Activated gamma-delta T cell treated with anti-CD3 and anti-CD28 coated beads, Interleukin-2, amount 50 U/mL, for 16 hours (primary cell): ENCODE results near the gene SAG.
"Not testable (repeated sequence)": the region's sequence is repeated elsewhere in the genome, so short reads cannot be mapped to it uniquely, and the experiment has no call there.

Source experiments
- DNase-seq: peaks from one replicate; pipeline ENCODE4 v3.0.0-alpha.2; 2020; ENCODE audit warnings: low read depth

SAG gene

GRCh38 chr2:233355916-233356315 lies 48.3 kb downstream of the SAG start:
- DNase-seq, result no peak

DNA sequence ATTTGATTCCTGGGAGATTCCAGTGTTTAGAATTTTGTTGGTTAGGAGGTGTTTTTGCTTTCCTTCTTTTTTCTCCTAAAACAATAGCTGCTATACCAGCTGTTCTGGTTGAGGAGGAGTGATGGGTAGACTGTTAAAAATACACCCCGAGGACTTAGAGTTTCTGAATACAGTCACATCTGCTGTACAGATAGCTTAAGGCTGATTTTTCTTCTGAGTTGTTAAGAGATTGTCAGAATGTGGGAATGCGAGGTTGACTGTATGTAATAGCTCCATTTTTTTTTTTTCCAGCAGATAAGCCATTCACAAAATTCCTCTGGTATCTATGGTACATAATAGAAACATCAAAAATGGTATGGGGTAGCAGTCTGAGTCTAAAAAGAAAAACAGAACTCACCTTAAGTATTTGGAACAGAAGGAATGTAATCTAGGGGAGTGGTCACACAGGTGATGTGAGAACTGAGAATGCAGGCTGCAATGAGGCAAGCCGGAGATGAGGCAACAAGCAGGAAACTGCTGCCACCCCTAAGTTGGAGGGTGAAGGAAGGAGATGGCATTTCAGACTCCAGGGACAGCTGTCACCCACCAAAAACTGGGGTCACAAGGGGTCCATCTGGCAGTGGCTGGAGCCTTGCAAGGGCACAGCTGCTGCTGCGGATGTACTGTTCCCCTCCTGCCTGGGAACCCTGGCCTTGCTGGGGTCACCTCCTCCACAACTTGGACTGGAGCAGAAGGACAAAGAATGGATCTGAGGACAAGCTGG lies 49.1 kb downstream of the SAG start:
- no peak for DNase-seq

DNA sequence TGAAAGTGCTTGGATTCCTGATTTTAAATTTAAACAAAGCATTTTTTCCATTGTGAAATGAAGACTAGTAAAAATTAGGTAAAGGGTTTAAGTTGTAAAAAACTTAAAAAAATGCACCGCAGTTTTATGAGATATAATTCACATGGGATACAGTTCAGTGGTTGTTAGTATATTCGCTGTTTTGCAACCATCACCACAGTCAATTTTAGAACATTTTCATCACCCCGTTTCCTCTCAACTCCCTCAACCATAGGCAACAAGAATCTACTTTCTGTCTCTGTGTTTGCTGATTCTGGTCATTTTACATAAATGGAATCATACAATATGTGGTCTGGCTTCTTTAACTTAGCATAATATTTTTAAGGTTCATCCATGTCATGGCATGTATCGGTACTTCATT lies 50.7 kb downstream of the SAG start:
- DNase-seq, result no peak

DNA sequence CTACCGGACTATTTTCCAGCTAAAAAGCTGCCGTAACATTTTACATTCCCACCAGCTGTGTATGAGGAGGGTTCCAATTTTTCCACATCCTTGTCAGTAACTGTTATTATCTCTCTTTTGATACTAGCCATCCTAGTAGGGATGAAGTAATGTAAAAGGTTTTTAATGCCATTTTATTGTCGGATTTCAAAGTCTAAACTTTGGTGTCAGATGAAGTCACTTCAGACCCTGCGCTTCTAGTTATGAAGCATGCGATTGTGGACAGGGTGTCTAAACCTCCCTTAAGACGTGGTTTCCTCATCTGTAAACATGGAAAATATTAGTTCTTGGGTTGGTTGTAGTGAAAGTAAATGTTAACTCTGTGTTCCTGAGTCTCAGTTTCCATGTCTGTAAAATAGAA lies 51.3 kb downstream of the SAG start:
- DNase-seq, result no peak

DNA sequence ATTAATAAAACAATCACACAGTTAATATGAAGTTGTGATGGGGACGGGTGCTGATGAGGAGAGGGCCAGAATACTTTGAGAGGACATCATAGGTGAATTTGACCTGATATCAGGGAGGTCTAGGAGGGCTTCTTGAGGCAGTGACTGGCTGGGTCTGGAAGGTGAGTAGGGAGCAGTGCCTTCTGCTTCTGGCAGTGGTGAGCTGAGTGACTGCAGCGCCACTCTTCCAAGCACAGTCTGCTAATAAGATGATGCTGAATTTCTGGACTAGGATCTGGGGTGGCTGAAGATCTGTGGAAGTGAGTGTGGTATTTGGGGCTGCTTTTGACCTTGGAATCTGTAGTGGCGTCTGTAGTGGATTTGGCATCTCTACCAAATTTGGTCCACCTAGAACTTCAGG lies 52.2 kb downstream of the SAG start:
- no peak for DNase-seq

- DNase-seq, result no peak
Observed at GRCh38 chr2:233360771-233361176, 53.2 kb downstream of the SAG start.

- no peak for DNase-seq
Observed at GRCh38 chr2:233361297-233361696, 53.7 kb downstream of the SAG start.

DNA sequence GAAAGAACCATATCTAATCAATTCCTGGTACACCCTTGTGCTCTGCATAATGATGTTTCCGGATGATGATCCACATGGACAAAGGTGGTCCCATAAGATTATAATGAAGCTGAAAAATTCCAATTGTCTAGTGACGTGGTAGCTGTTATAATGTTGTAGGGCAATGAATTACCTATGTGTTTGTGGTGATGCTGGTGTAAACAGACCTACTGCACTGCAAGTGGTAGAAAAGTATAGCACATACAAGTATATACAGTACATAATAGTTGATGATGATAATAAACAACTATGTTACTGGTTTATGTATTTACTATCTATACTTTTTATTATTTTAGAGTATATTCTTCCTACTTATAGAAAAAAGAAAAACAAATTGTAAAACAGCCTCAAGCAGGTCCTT lies 55.1 kb downstream of the SAG start:
- no peak for DNase-seq

- DNase-seq, result no peak
Observed at GRCh38 chr2:233363744-233364235, 56.2 kb downstream of the SAG start.

- DNase-seq, result no peak
Observed at GRCh38 chr2:233365861-233366520, 58.4 kb downstream of the SAG start.

GRCh38 chr2:233367586-233367985 lies 60.0 kb downstream of the SAG start:
- DNase-seq, result no peak

GRCh38 chr2:233368756-233369155 lies 61.1 kb downstream of the SAG start:
- DNase-seq, result no peak

GRCh38 chr2:233369462-233369861 lies 61.8 kb downstream of the SAG start:
- DNase-seq, result no peak

GRCh38 chr2:233369897-233370685 lies 62.5 kb downstream of the SAG start:
- no peak for DNase-seq

- DNase-seq, result no peak
Observed at GRCh38 chr2:233371641-233372040, 64.0 kb downstream of the SAG start.

DNA sequence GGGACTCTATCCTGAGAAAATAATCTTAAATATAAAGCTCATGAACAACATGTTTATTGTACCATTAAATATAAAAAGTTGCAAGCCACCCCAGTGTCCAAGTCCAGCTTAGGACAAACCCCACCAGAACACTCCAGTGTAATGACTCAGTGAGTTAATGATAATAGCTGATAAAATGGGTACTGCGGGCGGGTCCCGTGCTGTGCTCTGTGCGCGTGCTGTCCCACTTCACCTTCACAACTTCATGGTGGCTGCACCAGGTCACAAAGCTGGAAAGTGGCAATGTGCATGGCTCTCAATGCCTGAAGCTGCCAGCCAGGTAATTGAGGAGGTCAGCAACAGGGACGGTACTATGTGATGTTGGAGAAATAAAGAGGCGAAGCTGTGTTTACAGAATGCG lies 65.2 kb downstream of the SAG start:
- no peak for DNase-seq

GRCh38 chr2:233373316-233373715 lies 65.7 kb downstream of the SAG start:
- no peak for DNase-seq

DNA sequence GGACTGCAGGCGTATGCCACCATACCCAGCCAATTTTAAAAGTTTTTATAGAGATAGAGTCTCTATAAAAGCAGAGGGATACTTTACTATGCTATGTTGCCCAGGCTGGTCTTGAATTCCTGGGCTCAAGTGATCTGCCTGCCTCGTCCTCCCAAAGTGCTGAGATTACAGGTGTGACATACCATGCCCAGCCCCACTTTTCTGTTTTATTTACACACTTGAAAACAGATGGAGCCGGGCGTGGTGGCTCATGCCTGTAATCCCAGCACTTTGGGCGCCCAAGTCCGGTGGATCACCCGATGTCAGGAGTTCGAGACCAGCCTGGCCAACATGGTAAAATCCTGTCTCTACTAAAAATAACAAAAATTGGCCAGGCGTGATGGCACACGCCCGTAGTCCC lies 67.2 kb downstream of the SAG start:
- not testable (repeated sequence) for DNase-seq

DNA sequence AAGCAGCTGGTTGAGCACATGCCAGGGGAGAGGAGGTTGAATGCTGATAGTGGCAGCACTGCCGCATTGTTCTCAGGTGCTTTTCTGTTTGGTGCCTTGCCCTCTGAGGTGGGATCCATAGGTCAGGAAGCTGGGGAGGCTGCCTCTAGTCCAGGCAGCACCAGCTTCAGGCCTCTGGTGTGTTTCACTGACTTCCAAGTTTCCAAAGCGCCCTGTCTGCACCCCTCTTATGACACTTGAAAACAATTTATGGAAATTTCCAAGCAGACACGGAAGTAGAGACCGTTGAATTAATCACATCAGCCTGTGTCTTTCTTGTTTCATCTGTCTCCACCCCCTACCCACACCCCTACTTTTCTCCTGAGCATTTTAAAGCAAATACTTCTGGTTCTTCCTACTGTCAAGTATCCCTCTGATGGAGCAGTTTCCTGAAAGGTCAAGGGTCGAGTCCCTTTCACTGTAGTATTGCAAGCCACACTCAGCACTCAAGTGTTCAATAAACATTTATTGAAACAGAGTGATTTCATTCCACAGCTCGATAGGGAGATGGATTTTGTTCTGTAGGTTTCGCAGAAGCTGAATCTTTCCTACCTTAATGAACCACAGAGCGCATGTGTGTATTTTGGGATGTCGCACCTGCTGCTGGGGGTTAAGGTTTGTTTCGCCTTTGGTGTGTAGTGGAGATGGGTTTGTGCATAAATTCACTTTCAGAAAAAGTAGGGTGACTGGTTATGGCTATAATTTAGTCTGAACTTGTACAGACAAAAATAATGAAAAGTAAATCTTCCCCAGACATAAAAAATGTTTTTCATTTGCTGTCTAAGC lies 68.1 kb downstream of the SAG start:
- no peak for DNase-seq

DNA sequence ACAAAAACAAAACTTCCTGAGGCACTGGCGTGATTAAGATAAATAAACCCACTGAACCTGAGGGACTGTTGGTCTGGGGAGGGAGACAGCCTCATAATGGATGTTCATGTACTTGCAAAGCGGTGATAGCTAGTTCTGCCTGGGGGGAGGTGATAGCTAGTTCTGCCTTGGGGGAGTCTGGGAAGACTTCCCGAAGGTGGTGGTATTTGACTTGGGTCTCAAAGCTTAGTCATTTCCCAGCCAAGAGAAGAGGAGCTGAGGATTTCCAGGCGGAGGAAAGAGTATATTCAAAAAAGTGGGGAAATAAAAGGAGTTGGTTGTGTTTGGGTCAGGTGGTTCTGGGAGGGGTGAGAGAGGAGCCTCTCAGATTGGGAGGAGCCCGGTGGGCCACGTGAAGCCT lies 71.4 kb downstream of the SAG start:
- DNase-seq, result no peak

DNA sequence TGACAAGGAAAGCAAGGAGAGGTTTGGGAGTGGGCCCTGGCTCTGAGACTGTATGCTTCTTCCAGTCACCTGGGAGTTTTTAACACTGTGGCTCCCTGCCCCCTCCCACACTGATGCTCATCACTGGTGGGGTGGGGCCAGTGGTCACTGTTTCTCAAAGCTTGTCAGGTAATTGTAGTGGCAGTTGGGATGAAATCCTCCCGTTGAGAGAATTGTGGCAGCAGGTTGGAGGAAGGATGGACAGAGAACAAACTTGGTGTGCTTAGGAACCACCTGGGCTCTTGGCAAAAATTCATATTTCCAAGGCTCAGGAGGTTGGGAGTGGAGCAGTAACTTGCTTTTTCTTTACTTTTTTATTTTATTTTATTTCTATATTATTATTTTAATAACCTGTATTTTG lies 71.8 kb downstream of the SAG start:
- no peak for DNase-seq
